ENCODE data around the gene BCO2.

Gene BCO2

DNA sequence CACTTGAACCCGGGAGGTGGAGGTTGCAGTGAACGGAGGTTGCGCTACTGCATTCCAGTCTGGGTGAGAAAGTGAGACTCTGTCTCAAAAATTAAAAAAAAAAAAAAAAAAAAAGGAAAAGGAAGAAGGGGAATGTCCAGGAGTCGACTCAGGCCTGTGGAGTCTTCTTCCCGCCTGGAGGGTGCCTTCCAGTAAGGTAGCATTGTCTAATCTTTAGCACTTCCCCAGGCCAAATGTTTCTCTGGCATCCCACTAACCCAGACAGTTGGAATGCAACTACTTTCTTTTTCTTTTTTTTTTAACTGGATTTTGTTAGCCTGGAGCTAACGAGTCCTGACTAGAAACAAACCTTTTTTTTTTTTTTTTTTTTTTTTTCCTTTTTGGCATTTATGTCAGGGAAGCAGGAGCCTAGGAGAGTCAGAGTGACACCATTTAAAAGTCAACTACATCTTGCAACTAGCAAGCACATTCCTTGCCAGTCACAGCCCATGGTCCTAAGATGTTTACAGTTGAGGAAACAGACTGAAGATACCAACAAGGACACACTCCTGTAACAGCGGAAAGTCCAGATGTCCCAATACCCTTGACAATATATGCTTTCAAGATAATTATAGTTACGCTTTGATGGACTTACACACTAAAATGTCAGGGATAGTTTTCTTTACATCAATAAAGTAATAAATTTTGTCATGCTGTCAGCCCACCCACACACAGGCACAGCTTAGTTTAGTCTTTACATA is 74.7 kb downstream of the BCO2 start:
- no peak for DNase-seq (ENCODE audit: low spot score)

DNA sequence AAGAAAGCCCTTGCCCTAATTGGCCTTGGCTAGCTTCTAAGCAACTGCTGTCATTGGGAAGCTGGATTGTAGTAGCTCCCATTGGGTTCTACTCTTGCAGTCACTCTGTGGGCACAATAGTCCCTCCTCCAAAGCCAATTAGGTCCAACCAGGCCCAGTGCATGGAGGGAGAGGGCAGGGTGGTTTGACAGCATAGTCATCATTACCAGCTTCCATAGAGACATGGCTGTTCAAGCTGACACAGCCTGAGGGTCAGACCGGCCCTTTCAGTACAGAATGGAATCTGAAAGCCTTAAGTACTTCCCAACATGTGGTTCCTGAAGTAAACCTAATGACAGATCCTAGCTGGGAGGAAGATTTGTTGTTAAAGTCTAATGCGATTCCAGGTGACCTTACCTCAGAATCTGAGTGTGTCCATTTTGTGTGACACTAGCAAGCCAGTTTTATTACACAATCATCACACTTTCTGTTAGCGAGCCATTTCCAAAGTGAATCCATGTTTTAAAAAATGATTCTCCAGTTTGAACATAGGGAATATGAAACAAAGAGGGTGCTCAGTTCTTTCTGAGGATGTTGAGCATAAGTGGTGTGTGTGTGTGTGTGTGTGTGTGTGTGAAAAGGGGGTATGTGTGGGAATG is 78.4 kb downstream of the BCO2 start:
- no peak for DNase-seq (ENCODE audit: low spot score)

DNA sequence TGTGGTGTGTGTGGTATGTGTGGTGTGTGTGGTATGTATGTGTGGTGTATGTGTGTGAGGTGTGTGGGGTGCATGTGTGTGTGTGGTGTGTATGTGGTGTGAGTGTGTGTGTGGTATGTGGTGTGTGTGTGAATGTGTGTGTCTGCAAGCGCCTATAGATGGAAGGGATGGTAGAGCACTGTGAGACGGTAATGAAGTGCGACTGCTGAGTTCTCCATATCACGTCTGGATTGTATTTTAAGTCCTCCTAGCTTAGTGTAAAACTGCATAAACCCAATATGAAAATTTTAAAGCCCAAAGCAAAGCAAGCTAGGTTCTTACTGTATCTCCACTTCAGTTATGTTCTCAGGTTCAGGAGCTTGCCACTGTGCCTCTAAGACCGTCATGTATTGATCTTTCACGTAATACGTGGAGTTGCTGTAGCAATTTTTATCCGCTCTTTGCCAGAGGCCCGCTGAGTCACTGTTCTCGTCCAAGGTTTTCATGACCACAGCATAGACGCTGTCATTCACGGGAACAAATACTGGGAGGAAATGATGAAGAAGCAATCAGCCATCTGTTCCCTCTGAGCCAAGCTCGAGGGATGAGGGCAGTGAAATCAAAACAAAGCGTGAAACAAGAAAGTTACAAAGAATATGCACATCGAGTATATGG is 79.9 kb downstream of the BCO2 start:
- DNase-seq (ENCODE audit: low spot score): peak; percentile 15

DNA sequence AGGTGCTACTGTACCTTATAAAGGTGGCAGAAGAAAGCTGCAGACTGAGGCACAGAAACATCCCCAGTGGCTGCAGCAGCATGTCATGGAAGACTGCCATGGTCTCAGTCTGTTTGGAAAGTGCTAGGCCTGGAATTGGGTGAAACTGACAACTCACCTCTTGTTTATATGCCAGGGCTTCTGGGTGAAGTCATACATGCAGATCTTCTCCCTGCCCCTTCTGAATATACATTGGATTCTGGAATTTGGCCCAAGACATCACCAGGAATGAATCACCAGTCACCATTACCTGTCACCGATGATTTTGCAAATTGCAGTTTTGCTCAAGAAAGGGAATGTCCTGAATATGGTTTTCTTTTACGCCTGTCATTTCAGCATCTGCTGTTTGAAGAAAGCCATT is 85.2 kb downstream of the BCO2 start, which contains the start of gene PLET1:
PLET1 (minus strand) TSS at position 371 of the 400 bp plus-strand sequence; CDS start at position 100, 271 bp downstream.
- DNase-seq (ENCODE audit: low spot score): no peak

DNA sequence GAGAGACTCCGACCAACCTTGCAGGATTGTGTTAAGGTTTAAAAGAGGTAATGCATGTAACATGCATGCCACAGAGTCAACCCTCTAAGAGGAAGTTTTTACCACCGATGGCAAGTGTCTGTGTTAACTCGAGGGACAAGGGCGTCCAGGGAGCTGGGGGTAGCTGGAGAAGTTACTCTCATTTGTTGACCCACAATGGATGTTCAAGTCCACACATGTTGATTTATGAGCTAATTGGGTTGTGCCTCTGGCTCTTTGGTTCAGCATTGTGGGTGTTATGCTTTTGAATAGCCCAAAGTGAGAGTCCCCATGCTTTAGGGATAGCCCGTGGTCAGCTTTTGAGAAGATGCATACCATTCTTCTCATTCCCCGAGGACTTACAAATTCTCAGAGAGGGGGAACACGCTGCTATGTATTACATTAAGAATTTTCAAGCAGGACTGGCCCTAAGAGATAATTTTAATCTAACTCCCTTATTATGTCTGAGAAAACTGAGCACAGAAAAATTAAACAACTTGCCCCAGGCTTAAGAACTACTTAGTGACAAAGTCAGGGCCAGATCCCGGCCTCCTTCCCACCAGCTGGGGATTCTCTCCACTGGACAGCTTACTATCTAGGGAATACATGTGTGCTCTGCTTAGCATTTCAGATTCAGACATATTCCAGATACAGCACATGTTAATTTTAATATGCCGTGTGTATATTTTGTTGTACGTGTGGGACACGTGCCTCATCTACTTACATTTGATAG is 90.5 kb downstream of the BCO2 start:
- no peak for DNase-seq (ENCODE audit: low spot score)

DNA sequence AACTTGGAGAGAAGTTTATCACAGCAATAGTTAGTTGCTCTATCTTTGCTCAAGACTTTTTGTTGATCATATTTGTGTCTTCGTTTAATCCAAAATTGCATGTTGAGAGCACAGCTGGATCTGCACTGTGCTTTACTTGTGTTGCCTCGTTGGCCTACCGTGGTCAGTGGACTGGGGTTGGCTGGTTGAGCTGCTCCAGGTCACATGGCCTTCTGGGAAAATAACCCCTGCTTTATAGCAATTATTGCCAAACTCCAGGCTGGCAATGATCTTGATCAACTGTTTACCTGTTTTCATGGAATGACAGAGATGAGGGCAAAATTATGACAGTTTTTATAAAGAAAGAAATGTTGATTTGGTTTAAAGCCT is 91.1 kb downstream of the BCO2 start:
- DNase-seq (ENCODE audit: low spot score): no peak

DNA sequence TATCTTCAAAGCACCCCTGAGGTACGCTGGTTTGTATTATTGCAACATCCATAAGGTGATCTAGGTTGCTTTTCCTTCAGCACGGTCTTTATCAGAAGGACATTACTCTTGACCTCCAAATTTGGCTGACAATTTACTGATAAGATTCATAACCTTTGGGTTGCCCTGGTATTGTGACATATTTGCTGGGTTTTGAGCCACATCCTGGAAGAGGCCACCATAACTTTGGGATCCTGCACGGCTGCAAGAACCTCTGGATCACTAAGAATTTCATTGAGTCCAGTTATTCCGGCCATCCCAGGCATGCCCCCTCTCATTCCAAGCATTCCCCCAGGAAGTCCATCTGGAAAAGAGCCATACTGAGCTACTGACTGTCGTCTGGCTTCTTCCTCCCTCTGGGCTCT is 91.9 kb downstream of the BCO2 start:
- no peak for DNase-seq (ENCODE audit: low spot score)

DNA sequence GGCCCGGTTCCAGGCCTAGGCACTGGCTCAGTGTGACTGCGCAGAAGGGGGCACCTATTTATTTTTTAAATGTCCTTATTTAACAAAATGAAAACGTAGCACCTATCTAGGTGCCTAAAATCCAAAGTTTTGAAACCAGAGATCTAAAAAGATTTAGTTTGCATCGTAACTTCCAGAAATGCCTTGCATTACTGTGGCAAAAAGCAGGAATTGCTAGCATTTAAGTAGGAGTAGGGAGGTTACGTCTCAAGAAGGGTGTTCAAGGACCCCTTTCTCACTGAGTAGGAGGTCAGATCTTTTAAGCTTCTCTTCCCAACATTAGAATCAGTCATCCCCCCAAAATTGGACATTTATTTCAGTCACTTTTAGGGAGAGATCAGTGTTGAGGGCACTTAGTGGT is 93.1 kb downstream of the BCO2 start:
- no peak for DNase-seq (ENCODE audit: low spot score)

Measured in pons (tissue), 1 donor.